T47D (cell line): ENCODE data around the gene DPYSL3.

Source experiments
- DNase-seq, 2 experiments: peaks; one replicate each; pipeline versions ENCODE4 v3.0.0 to v3.0.0-alpha.2; 2011 to 2012; ENCODE audit warnings: low read depth in 1 of 2, low spot score in 1 of 2
- JUND ChIP-seq: IDR thresholded peaks from 2 replicates; pipeline ENCODE4 v1.6.1; 2012; ENCODE audit warnings: low read depth
- in situ Hi-C: cut with HindIII; loops from 2 replicates; pipeline ENCODE4 v1.10.0; 2016; ENCODE audit warnings: low sequenced_read_pairs, low pct_unique_long_range_greater_than_20kb

The DPYSL3 gene

GRCh38 chr5:147454996-147455677 is 54.7 kb downstream of the DPYSL3 start:
- no peak for DNase-seq
- in situ Hi-C loops = no loop called here
- no peak for TF ChIP-seq JUND

GRCh38 chr5:147453875-147454814 is 55.7 kb downstream of the DPYSL3 start:
- in situ Hi-C loops = no loop called here
- no peak for TF ChIP-seq JUND
- peak; percentile 79 to 93 for DNase-seq

- no peak for TF ChIP-seq JUND
- in situ Hi-C loops = no loop called here
- no peak for DNase-seq
Measured at GRCh38 chr5:147452165-147452811, 57.6 kb downstream of the DPYSL3 start.

GRCh38 chr5:147451193-147451592 is 58.7 kb downstream of the DPYSL3 start:
- DNase-seq = no peak
- in situ Hi-C loops = no loop called here
- TF ChIP-seq JUND = no peak

GRCh38 chr5:147450606-147451005 is 59.3 kb downstream of the DPYSL3 start:
- no peak for DNase-seq
- TF ChIP-seq JUND = no peak
- in situ Hi-C loops = no loop called here

- no peak for DNase-seq
- in situ Hi-C loops = no loop called here
- no peak for TF ChIP-seq JUND
Measured at GRCh38 chr5:147448766-147449165, 61.1 kb downstream of the DPYSL3 start.

- TF ChIP-seq JUND = no peak
- in situ Hi-C loops = no loop called here
- DNase-seq = no peak
Measured at GRCh38 chr5:147446523-147446922, 63.3 kb downstream of the DPYSL3 start.

GRCh38 chr5:147445917-147446316 is 64.0 kb downstream of the DPYSL3 start:
- in situ Hi-C loops = no loop called here
- DNase-seq = no peak
- no peak for TF ChIP-seq JUND

GRCh38 chr5:147445090-147445489 is 64.8 kb downstream of the DPYSL3 start:
- no peak for TF ChIP-seq JUND
- in situ Hi-C loops = no loop called here
- no peak for DNase-seq

GRCh38 chr5:147442224-147442623 is 67.6 kb downstream of the DPYSL3 start:
- TF ChIP-seq JUND = no peak
- in situ Hi-C loops = no loop called here
- DNase-seq = peak in 1 of 2 experiments; percentile 15

GRCh38 chr5:147441191-147441695 is 68.6 kb downstream of the DPYSL3 start:
- DNase-seq = no peak
- in situ Hi-C loops = no loop called here
- TF ChIP-seq JUND = no peak

GRCh38 chr5:147439254-147439653 is 70.6 kb downstream of the DPYSL3 start:
- no peak for DNase-seq
- TF ChIP-seq JUND = no peak
- in situ Hi-C loops = no loop called here
